Panc1 (cell line): Measurements from ENCODE around the gene FBRS.

Source experiments
- REST ChIP-seq, 2 experiments: IDR thresholded peaks; 2 replicates each; pipeline ENCODE4 v1.6.1; 2011 to 2012; ENCODE audit warnings: low read depth in 2 of 2, control low read depth in 1 of 2, low read length in 1 of 2, mild to moderate bottlenecking in 1 of 2, moderate library complexity in 1 of 2; ENCODE audit not compliant: insufficient read depth in 1 of 2
- TCF7L2 ChIP-seq: IDR thresholded peaks from 2 replicates; pipeline ENCODE4 v1.6.1; 2011; ENCODE audit warnings: mild to moderate bottlenecking, low read depth, low read length, inconsistent platforms
- TF ChIP-seq, protein P1 (sequence below): fragments of 450-650 bp; IDR thresholded peaks from 2 replicates; pipeline ENCODE4 v1.5.1; 2017; ENCODE audit warnings: mild to moderate bottlenecking

DNA sequence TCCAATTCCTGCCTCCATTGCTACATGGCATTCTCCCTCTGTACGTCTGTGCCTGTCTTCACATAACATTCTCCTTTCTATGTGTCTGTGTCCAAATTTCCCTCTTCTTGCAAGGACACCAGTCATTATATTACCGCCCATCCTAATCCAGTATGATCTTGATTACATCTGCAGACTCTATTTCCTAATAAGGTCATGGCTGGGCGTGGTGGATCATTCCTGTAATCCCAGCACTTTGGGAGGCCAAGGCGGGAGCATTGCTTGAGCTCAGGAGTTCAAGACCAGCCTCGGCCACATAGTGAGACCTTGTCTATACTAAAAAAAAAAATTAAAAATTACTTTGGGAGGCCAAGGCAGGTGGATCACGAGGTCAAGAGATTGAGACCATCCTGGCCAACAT lies 12.5 kb upstream of the FBRS start:
- TF ChIP-seq, protein P1, sequence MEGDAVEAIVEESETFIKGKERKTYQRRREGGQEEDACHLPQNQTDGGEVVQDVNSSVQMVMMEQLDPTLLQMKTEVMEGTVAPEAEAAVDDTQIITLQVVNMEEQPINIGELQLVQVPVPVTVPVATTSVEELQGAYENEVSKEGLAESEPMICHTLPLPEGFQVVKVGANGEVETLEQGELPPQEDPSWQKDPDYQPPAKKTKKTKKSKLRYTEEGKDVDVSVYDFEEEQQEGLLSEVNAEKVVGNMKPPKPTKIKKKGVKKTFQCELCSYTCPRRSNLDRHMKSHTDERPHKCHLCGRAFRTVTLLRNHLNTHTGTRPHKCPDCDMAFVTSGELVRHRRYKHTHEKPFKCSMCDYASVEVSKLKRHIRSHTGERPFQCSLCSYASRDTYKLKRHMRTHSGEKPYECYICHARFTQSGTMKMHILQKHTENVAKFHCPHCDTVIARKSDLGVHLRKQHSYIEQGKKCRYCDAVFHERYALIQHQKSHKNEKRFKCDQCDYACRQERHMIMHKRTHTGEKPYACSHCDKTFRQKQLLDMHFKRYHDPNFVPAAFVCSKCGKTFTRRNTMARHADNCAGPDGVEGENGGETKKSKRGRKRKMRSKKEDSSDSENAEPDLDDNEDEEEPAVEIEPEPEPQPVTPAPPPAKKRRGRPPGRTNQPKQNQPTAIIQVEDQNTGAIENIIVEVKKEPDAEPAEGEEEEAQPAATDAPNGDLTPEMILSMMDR: no peak
- TF ChIP-seq TCF7L2 (no peak), REST (IDR thresholded peaks at IDR 0.05; ENCODE audit: insufficient read depth in 1 of 2, low read depth in 2 of 2, low read length in 1 of 2) (no peak)
